ENCODE data around the gene ANKS6. TPM values are rescaled to one million over a fixed set of nuclear protein-coding genes. Genes with fewer than 3 reads are reported as not detected.

ANKS6 gene
- total and polyA plus RNA-seq, 4 donors, result 16.7 to 35.5 (median 25.0) TPM

GRCh38 chr9:98787766-98788335 is 8.5 kb downstream of the ANKS6 start:
- no peak overlapping the region for H3K27ac ChIP-seq (ENCODE audit: low read depth in 1 of 2, low read length in 1 of 2)
- TF ChIP-seq CTCF (IDR thresholded peaks at IDR 0.05; ENCODE audit: control extremely low read depth, extremely low read depth), result no peak
- H3K4me3 ChIP-seq, result no peak overlapping the region
- H3K36me3 ChIP-seq (ENCODE audit: control insufficient read depth in 4 of 4, insufficient read depth in 4 of 4, low read length in 4 of 4), result peaks cover 0 to 15% (median 5%) of the 10 kb centered on the region in 4 donors
- no peak for DNase-seq
- H3K9me3 ChIP-seq (ENCODE audit: control insufficient read depth in 4 of 4, insufficient read depth in 3 of 4, low read length in 3 of 4), result no peaks in the 10 kb centered on the region
- 94 to 96% methylated on average over 12 of the region's 12 CpGs for WGBS, 2 donors
- no peaks in the 10 kb centered on the region for H3K27me3 ChIP-seq (ENCODE audit: control insufficient read depth in 3 of 3, insufficient read depth in 3 of 3, low read length in 2 of 3)
- no peak for ATAC-seq (ENCODE audit: insufficient read depth, low FRiP score)
- H3K4me1 ChIP-seq (ENCODE audit: control insufficient read depth in 5 of 5, insufficient read depth in 5 of 5, low read length in 5 of 5), result peaks cover 0 to 8% (median 4%) of the 10 kb centered on the region in 5 donors
- no peak overlapping the region for H3K9ac ChIP-seq (ENCODE audit: insufficient read depth in 1 of 2, low read length in 2 of 2)

GRCh38 chr9:98786750-98787510 is 9.4 kb downstream of the ANKS6 start:
- TF ChIP-seq CTCF (IDR thresholded peaks at IDR 0.05; ENCODE audit: control extremely low read depth, extremely low read depth), result no peak
- no peak for ATAC-seq (ENCODE audit: insufficient read depth, low FRiP score)

DNA sequence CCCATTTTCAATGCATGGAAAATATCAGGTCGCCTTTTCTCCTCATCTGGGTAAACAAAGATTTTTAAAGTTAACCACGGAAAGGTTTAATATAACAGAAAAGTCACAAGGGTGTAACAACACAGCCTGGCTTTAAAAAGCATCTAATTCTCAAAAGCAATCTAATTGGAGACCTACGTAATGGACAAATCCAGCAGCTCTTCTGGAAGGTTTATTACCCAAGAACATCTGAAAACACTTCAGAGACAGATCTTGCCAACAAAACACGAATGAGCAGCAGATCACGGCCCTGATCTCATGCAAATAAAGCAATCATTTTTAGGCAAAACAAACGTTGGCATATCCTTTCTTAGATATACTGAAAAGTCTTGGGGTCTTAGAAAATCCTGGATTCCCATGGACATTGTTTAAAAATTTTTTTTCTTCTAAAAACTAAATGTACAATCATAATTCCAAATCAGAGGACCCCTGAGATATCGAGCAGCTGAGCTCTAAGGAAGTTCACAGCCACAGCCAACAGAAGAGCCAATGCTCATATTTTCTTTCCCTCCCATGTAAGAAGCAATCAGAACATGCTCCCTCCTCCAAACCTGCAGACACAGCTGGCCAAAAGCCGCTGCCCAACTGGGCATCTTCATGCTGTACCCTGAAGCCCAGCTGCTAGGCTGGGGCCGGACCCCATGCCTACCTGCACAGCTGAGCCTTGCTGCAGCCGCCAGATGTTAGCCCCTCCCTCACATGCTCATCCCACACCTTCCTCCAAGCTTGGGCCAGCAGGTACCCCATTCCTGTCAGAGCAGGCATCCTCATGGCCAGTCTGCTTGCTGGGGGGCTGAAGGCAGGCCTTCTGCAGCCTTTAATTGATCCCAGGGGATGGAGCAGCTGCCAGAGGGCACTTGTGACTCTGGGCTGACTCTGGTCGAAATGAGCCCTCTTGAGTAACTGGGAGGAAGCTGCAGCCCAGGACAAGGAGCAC is 11.2 kb downstream of the ANKS6 start:
- Histone ChIP-seq H3K27ac (ENCODE audit: low read depth in 1 of 2, low read length in 1 of 2) (no peak overlapping the region), H3K4me1 (ENCODE audit: control insufficient read depth in 5 of 5, insufficient read depth in 5 of 5, low read length in 5 of 5) (no peaks in the 10 kb centered on the region), H3K9me3 (ENCODE audit: control insufficient read depth in 4 of 4, insufficient read depth in 3 of 4, low read length in 3 of 4) (no peaks in the 10 kb centered on the region), H3K36me3 (ENCODE audit: control insufficient read depth in 4 of 4, insufficient read depth in 4 of 4, low read length in 4 of 4) (peaks cover 0 to 17% (median 16%) of the 10 kb centered on the region in 4 donors), H3K9ac (ENCODE audit: insufficient read depth in 1 of 2, low read length in 2 of 2) (no peak overlapping the region), H3K27me3 (ENCODE audit: control insufficient read depth in 3 of 3, insufficient read depth in 3 of 3, low read length in 2 of 3) (no peaks in the 10 kb centered on the region), H3K4me3 (no peak overlapping the region)
- no peak for TF ChIP-seq CTCF (IDR thresholded peaks at IDR 0.05; ENCODE audit: control extremely low read depth, extremely low read depth)
- DNase-seq (no peak), ATAC-seq (ENCODE audit: insufficient read depth, low FRiP score) (no peak)
- 82 to 87% methylated on average over 11 of the region's 11 CpGs for WGBS, 2 donors

More at GRCh38 chr9:98786750-98787510, 9.4 kb downstream of the ANKS6 start:
- H3K36me3 ChIP-seq (ENCODE audit: control insufficient read depth in 4 of 4, insufficient read depth in 4 of 4, low read length in 4 of 4), result peaks cover 0 to 17% (median 10%) of the 10 kb centered on the region in 4 donors
- no peak overlapping the region for H3K27ac ChIP-seq (ENCODE audit: low read depth in 1 of 2, low read length in 1 of 2)
- no peak overlapping the region for H3K9ac ChIP-seq (ENCODE audit: insufficient read depth in 1 of 2, low read length in 2 of 2)
- no peak for DNase-seq
- 85 to 93% methylated on average over 4 of the region's 4 CpGs for WGBS, 2 donors
- no peaks in the 10 kb centered on the region for H3K27me3 ChIP-seq (ENCODE audit: control insufficient read depth in 3 of 3, insufficient read depth in 3 of 3, low read length in 2 of 3)
- peaks cover 0 to 7% (median 4%) of the 10 kb centered on the region in 5 donors for H3K4me1 ChIP-seq (ENCODE audit: control insufficient read depth in 5 of 5, insufficient read depth in 5 of 5, low read length in 5 of 5)
- no peak overlapping the region for H3K4me3 ChIP-seq
- no peaks in the 10 kb centered on the region for H3K9me3 ChIP-seq (ENCODE audit: control insufficient read depth in 4 of 4, insufficient read depth in 3 of 4, low read length in 3 of 4)

All from lung (tissue), 12 donors.